Activated T-helper 2 cell treated with anti-CD3 and anti-CD28 coated beads, Interferon-gamma antibody, Interleukin-2, Interleukin-4, amounts not matched to agents 10 μg/mL and 5 μg/mL and 100 μg/mL, durations not matched to agents 14 hours and 24 hours and 36 hours (primary cell): ENCODE data around the gene HSPG2. TPM values are rescaled to one million over a fixed set of nuclear protein-coding genes. Genes with fewer than 3 reads are reported as not detected.
A peak's percentile ranks its signal among the peaks of the same experiment; 100 is the strongest.

Experiments used
- DNase-seq: peaks from one replicate; pipeline ENCODE4 v3.0.0; 2021; ENCODE audit warnings: low spot score
- H3K27ac Mint-ChIP-seq: one replicate; pipeline ENCODE4 v1.8.0; 2021; ENCODE audit warnings: mixed read lengths
- H3K27me3 Mint-ChIP-seq: one replicate; pipeline ENCODE4 v1.8.0; 2021; ENCODE audit warnings: low read depth, mixed read lengths
- H3K36me3 Mint-ChIP-seq: one replicate; pipeline ENCODE4 v1.8.0; 2021; ENCODE audit warnings: low read depth, mixed read lengths
- H3K4me1 Mint-ChIP-seq: one replicate; pipeline ENCODE4 v1.8.0; 2021; ENCODE audit warnings: low read depth, mixed read lengths
- H3K4me3 Mint-ChIP-seq: one replicate; pipeline ENCODE4 v1.8.0; 2021; ENCODE audit warnings: low read depth, mild to moderate bottlenecking, moderate library complexity, mixed read lengths
- H3K9me3 Mint-ChIP-seq: one replicate; pipeline ENCODE4 v1.8.0; 2021; ENCODE audit warnings: mixed read lengths
- intact Hi-C: fragments of 100-400 bp; cut with micrococcal nuclease; formaldehyde crosslinking; loops from one replicate; pipeline ENCODE4 v1.15.1; 2023
- total RNA-seq: library from RNA; stranded (reverse); gene quantifications from 2 replicates; pipeline ENCODE4 v1.2.3, GENCODE V29; 2022

HSPG2 gene
- total RNA-seq, 1 donor from 2014 or later, result 4.1 TPM

DNA sequence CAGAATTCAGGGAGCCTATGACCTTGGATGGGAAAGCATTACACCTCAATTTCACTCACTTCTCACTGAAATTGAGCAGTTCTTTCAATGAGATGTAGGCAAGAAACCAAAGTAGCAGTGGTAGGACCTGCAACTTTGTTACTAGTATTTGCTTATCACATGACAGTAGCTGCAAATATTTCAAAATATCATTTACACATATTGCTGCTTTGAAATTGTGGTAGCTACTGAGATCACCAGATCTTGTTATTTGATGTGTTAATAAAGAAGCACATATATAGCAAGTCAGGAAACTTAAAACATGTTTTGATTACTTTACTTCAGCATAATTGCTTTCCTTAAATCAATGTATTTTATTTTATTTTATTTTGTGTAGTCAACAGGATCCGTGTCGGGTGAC, 112.2 kb downstream of the HSPG2 start:
- intact Hi-C loops, result no loop called here
- H3K4me3 Mint-ChIP-seq, result no peak overlapping the region

DNA sequence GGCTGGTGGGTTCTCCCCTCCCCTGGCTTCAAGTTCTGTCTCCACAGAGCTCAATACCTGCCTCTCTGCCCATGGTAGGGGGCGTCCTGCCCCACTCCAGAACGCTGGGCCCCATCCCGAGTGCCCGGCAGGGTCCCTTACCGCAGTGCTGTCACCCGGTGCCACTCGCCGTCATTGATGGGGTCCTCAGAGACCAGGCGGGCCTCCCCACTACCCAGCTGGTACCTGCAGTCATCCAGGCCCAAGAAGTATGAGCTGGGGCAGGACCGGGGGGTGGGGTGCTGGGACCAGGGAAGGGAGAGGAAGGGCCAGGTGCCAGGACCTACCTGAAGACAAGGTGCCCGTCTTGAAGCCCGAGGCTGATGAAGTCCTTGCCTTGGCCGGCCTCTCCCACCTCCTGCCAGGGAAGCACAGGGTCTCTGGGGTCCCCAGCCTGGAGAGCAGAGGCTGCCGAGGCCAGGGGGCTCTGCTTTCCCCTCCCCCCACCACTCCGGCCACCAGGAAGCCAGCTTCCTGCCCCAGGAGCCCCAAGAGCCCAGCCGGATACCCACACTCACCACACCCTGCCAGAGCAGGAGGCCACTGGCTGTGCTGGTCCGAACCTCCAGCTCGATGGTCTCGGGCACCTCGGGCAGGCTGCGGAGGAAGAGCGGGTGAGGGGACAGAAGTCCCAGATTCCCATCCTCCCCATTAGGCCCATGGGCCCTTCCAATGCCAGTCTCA, 113.0 kb downstream of the HSPG2 start:
- no peak for DNase-seq
- H3K36me3 Mint-ChIP-seq, result no peaks in the 10 kb centered on the region
- no peak overlapping the region for H3K4me3 Mint-ChIP-seq
- intact Hi-C loops, result no loop called here
- H3K27me3 Mint-ChIP-seq, result no peaks in the 10 kb centered on the region
- H3K9me3 Mint-ChIP-seq, result no peaks in the 10 kb centered on the region
- H3K27ac Mint-ChIP-seq, result no peak overlapping the region
- no peaks in the 10 kb centered on the region for H3K4me1 Mint-ChIP-seq

More for the DNA sequence above, 112.2 kb downstream of the HSPG2 start:
- DNase-seq, result no peak
- Mint-ChIP-seq H3K9me3 (no peaks in the 10 kb centered on the region), H3K36me3 (no peaks in the 10 kb centered on the region), H3K27me3 (no peaks in the 10 kb centered on the region), H3K4me1 (no peaks in the 10 kb centered on the region), H3K27ac (no peak overlapping the region)

DNA sequence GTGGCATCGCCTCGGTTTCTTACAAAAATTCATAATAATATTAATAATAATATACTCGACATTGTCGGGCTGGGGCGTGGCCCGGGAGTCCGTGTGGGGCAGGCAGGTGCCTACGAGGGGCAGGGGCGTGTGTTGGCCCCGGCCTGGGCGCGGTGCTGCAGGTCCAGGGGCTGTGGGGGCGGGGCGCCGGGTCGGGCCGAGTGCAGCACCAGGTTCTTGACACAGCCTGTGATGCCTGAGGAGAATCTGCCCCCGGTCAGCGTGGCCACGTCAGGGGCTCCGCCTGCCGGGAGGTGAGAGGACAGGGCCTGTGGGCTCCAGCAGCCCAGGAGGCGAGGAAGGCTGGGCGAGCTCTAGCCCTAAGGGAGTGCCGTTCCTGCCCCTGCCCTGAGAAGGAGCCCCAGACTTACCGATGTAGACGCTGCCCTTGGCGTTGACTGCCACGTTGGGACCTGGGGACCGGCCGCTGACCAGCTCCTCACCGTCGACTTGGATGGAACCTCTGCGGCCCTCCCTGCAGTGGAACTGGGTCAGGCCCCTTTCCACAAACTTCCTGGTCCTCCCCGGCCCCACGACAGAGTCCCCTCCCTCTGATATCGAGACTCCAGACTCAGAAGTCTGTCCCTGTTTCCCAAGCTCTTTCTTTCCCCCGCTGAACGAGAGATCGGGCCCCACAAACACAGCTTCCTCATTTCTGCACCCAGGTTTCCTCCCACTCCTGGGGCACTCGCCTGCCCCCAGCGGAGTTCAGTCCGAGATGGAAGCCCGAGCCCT, 113.7 kb downstream of the HSPG2 start:
- Mint-ChIP-seq H3K9me3 (no peaks in the 10 kb centered on the region), H3K4me3 (no peak overlapping the region), H3K4me1 (peaks cover 3% of the 10 kb centered on the region), H3K27me3 (no peaks in the 10 kb centered on the region), H3K27ac (no peak overlapping the region), H3K36me3 (no peaks in the 10 kb centered on the region)
- intact Hi-C loops, result no loop called here
- no peak for DNase-seq

- Mint-ChIP-seq H3K4me1 (peaks cover 3% of the 10 kb centered on the region), H3K9me3 (no peaks in the 10 kb centered on the region), H3K27me3 (no peaks in the 10 kb centered on the region), H3K36me3 (no peaks in the 10 kb centered on the region), H3K27ac (no peak overlapping the region), H3K4me3 (no peak overlapping the region)
- intact Hi-C loops, result no loop called here
- no peak for DNase-seq
These were observed 114.8 kb downstream of the HSPG2 start for GRCh38 chr1:21822349-21822748.

DNA sequence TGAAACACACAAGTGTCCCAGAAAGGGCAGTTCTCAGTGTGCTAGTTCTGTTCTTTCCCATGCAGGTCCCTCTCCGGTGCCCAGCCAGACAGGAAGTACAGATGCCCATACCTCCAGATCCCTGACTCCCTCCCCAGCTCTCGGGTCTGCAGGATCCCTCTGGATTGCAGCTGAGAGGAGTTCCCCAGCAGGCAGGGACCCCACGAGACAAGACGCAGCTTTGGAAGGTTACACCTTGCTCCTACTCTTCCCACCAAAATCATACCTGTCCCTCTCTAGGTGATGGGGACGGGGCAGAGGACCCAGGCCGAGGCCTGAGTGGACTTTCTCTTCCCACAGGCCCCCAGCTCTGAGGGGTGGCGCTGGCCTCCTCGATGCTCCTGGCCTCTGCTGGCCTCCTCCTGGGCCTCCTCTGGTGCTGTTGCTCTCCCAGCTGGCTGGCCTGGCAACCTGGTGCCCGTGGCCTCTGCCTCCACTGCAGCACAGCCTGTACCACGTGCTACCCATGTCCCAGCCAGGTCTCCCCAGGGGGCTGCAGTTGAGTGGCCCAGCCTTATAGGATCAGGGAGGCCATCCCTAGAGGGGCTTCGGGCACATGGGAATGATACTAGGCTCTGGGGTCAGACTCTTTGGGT, 115.6 kb downstream of the HSPG2 start:
- intact Hi-C loops, result no loop called here
- Mint-ChIP-seq H3K9me3 (no peaks in the 10 kb centered on the region), H3K4me1 (peaks cover 3% of the 10 kb centered on the region), H3K27me3 (no peaks in the 10 kb centered on the region), H3K27ac (no peak overlapping the region), H3K4me3 (no peak overlapping the region), H3K36me3 (no peaks in the 10 kb centered on the region)
- no peak for DNase-seq

DNA sequence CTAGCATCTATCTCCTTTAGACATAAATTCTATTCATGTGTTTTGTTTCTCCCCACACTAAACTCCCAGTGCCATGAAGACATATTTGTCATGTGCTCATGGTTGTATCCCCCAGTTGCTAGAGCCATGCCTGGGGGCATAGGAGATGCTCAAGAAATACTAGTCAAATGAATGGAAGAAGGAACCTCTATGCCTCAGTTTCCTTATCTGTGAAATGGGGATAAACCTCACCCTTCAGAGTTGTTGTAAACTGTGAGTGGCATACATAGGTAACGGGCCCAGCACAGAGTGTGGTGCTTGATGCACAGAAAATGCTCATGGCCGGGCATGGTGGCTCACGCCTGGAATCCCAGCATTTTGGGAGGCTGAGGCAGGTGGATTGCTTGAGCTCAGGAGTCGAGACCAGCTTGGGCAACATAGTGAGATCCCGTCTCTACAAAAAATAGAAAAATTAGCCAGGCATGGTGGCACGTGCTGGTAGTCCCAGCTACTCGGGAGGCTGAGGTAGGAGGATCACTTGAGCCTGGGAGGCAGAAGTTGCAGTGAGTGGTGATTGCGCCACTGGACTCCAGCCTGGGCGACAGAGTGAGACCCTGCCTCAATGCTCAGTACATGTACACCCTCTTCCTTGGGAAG, 116.4 kb downstream of the HSPG2 start:
- no peaks in the 10 kb centered on the region for H3K36me3 Mint-ChIP-seq
- H3K9me3 Mint-ChIP-seq, result no peaks in the 10 kb centered on the region
- no peak overlapping the region for H3K4me3 Mint-ChIP-seq
- no peak for DNase-seq
- H3K27me3 Mint-ChIP-seq, result no peaks in the 10 kb centered on the region
- no peak overlapping the region for H3K27ac Mint-ChIP-seq
- intact Hi-C loops, result no loop called here
- H3K4me1 Mint-ChIP-seq, result peaks cover 3% of the 10 kb centered on the region

- intact Hi-C loops, result no loop called here
- no peak overlapping the region for H3K4me3 Mint-ChIP-seq
- peaks cover 6% of the 10 kb centered on the region for H3K4me1 Mint-ChIP-seq
- H3K36me3 Mint-ChIP-seq, result no peaks in the 10 kb centered on the region
- no peak overlapping the region for H3K27ac Mint-ChIP-seq
- DNase-seq, result peak; percentile 30
- H3K9me3 Mint-ChIP-seq, result no peaks in the 10 kb centered on the region
- H3K27me3 Mint-ChIP-seq, result peaks cover 3% of the 10 kb centered on the region
These were observed 118.5 kb downstream of the HSPG2 start for GRCh38 chr1:21818656-21819055.

DNA sequence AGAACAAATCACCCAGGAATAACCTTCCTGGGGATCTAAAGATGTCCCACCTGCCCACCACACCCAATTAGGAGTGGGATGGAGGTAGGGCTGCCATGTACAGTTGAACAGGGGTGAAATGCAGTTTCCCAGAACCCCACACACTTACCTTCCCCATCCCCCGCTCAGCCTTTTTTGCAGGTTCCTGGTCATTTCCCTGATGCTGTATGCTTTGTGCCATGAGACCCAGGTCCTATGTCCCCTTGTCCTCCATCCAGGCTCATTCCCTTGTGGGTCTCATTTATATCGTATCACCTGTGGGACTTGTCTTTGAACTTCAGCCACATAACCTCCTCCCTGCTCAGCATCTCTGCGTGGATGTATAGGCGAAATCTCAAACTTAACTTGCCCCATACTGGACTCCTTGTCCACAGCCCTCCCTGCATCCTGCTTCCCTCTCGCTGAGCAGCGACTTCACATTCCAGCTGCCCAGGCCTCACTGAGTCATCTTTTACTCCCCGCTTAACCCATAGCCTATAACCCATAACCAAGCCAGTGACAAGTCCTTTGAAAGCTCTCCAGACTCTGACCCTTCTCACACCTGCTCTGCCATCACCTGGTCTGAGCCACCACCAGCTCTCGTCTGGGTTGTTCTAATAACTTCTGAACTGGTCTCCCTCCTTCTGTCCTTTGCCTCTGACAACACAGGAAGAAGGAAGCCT, 120.4 kb downstream of the HSPG2 start:
- H3K27ac Mint-ChIP-seq, result no peak overlapping the region
- no peak for DNase-seq
- intact Hi-C loops, result no loop called here
- H3K36me3 Mint-ChIP-seq, result no peaks in the 10 kb centered on the region
- no peaks in the 10 kb centered on the region for H3K9me3 Mint-ChIP-seq
- peaks cover 6% of the 10 kb centered on the region for H3K4me1 Mint-ChIP-seq
- H3K27me3 Mint-ChIP-seq, result peaks cover 11% of the 10 kb centered on the region
- H3K4me3 Mint-ChIP-seq, result no peak overlapping the region

GRCh38 chr1:21815724-21816321, 121.3 kb downstream of the HSPG2 start:
- no peaks in the 10 kb centered on the region for H3K36me3 Mint-ChIP-seq
- intact Hi-C loops, result no loop called here
- DNase-seq, result no peak
- peaks cover 13% of the 10 kb centered on the region for H3K27me3 Mint-ChIP-seq
- H3K9me3 Mint-ChIP-seq, result no peaks in the 10 kb centered on the region
- no peak overlapping the region for H3K27ac Mint-ChIP-seq
- no peak overlapping the region for H3K4me3 Mint-ChIP-seq
- H3K4me1 Mint-ChIP-seq, result peaks cover 6% of the 10 kb centered on the region

DNA sequence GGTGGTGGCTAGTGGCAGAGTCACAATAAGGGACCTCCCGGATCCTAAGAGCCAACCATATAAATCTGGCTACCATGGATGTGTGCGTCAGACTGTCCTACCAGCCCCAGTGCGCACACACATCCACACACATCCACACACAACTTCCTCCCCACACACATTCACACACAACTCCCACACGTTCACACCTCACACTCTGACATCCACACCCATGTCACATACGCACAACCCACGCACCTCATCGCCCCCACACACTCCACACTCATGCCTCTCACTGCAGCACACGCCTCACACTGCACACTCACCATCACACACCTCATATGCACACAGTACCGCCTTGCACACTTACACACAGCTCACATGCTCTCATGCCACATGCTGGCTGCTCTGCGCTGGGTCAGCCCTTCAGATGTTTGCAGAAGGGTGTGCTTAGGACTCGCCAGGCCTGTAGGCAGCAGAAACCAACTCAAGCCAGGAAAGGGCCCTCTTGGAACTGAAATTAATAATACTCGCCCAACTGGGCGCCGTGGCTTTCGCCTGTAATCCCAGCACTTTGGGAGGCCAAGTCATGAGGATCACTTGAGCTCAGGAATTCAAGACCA, 122.0 kb downstream of the HSPG2 start:
- no peaks in the 10 kb centered on the region for H3K9me3 Mint-ChIP-seq
- no peak for DNase-seq
- peak overlapping the region; percentile 40 for H3K4me3 Mint-ChIP-seq
- intact Hi-C loops, result no loop called here
- H3K27me3 Mint-ChIP-seq, result peaks cover 13% of the 10 kb centered on the region
- H3K36me3 Mint-ChIP-seq, result no peaks in the 10 kb centered on the region
- peaks cover 6% of the 10 kb centered on the region for H3K4me1 Mint-ChIP-seq
- H3K27ac Mint-ChIP-seq, result no peak overlapping the region

DNA sequence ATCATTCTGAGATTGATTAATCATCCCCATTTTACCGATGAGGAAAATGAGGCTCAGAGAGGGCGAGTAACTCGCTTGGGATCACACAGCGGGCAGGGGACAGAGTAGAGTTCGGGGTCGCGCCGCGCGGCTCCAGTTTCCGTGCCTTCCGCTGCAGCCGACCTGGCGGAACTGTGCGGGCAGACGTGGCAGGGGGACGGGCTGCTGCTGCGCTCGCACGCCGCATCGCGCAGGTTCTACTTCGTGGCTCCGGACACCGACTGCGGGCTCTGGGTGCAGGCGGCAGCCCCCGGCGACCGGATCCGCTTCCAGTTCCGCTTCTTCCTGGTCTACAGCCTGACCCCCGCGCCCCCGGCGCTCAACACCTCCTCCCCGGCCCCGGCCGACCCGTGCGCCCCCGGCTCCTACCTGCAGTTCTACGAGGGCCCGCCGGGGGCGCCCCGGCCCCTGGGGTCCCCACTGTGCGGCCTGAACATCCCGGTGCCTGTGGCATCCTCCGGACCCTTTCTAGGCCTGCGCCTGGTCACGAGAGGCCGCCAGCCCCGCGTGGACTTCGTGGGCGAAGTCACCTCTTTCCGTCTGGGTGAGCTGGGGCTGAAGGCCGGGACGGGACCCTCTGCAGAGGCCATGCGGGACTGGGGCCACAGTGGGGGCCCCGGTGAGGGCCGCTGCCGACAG, 122.7 kb downstream of the HSPG2 start:
- intact Hi-C loops, result no loop called here
- Mint-ChIP-seq H3K9me3 (no peaks in the 10 kb centered on the region), H3K27me3 (peaks cover 13% of the 10 kb centered on the region), H3K36me3 (no peaks in the 10 kb centered on the region), H3K27ac (no peak overlapping the region), H3K4me1 (peaks cover 6% of the 10 kb centered on the region), H3K4me3 (peak overlapping the region; percentile 40)
- DNase-seq, result peak; percentile 19
